ENCODE measurements around the gene NECTIN1.

Gene NECTIN1, protein sequence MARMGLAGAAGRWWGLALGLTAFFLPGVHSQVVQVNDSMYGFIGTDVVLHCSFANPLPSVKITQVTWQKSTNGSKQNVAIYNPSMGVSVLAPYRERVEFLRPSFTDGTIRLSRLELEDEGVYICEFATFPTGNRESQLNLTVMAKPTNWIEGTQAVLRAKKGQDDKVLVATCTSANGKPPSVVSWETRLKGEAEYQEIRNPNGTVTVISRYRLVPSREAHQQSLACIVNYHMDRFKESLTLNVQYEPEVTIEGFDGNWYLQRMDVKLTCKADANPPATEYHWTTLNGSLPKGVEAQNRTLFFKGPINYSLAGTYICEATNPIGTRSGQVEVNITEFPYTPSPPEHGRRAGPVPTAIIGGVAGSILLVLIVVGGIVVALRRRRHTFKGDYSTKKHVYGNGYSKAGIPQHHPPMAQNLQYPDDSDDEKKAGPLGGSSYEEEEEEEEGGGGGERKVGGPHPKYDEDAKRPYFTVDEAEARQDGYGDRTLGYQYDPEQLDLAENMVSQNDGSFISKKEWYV

DNA sequence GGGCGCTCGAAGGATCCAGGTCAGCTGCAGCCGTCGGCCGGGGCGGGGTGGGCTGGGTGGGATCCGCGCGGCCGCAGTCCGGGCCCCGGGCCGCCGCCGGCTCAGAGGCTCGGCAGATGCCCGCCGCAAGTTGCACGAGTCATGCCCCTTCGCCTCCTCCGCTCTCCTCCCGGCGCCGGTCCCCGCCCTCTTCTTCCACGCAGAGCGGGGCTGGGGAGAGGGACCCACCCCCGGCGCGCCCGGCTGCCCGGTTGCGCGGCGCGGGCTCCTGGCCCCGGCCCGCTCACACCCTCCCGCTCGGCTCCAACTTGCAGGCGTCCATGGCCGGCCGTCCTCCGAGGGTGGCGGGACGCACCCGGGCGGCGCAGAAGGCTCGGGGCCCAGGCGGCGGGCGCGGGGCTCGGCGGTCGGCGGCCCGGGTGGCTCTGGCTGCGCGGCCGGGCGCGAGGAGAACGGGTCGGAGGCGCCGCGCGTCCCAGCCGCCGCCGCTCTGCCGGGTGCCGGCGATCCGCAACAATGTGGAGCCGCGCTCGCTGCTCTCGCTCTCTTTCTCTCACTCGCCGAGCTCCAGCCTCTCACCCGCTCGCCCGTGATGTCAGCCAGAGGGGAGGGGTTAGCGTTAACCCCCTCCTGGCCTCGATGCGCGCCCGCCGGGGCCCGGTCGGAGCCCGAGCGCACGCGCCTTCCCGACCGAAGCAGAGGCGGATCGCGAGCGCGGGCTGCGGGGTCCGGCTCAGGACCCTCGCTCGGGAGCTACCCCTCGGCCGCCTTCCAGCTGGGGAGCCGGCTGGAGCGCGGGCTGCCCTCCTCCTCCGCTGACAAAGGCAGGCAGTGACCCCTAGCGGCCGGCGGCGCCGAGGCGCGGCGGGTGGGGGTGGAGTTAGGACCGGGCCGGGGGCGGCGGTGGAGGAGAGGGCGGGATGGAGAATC lies at the start of gene NECTIN1:
Gene NECTIN1, minus strand, starts transcription at position 550 of the 930 bp plus-strand sequence. CDS start 647 bp downstream, outside the sequence.
- TF ChIP-seq MAX (IDR thresholded peaks at IDR 0.05; ENCODE audit: low read depth, low read length) (no peak; the same call in 1 of the 2 replicates), POLR2A (IDR thresholded peaks at IDR 0.05; ENCODE audit: extremely low read depth, insufficient read length) (peak; percentile 53), MYC (IDR thresholded peaks at IDR 0.05; ENCODE audit: low read depth, low read length) (no peak)
- TF ChIP-seq, protein P1, sequence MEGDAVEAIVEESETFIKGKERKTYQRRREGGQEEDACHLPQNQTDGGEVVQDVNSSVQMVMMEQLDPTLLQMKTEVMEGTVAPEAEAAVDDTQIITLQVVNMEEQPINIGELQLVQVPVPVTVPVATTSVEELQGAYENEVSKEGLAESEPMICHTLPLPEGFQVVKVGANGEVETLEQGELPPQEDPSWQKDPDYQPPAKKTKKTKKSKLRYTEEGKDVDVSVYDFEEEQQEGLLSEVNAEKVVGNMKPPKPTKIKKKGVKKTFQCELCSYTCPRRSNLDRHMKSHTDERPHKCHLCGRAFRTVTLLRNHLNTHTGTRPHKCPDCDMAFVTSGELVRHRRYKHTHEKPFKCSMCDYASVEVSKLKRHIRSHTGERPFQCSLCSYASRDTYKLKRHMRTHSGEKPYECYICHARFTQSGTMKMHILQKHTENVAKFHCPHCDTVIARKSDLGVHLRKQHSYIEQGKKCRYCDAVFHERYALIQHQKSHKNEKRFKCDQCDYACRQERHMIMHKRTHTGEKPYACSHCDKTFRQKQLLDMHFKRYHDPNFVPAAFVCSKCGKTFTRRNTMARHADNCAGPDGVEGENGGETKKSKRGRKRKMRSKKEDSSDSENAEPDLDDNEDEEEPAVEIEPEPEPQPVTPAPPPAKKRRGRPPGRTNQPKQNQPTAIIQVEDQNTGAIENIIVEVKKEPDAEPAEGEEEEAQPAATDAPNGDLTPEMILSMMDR (IDR thresholded peaks at IDR 0.05; ENCODE audit: low read depth, low read length), result peak; percentile 74
- peak; percentile 91 for DNase-seq (ENCODE audit: low read depth)
- H3K4me3 ChIP-seq (ENCODE audit: low read depth, low read length), result peak within 1 kb of the TSS; percentile 79

DNA sequence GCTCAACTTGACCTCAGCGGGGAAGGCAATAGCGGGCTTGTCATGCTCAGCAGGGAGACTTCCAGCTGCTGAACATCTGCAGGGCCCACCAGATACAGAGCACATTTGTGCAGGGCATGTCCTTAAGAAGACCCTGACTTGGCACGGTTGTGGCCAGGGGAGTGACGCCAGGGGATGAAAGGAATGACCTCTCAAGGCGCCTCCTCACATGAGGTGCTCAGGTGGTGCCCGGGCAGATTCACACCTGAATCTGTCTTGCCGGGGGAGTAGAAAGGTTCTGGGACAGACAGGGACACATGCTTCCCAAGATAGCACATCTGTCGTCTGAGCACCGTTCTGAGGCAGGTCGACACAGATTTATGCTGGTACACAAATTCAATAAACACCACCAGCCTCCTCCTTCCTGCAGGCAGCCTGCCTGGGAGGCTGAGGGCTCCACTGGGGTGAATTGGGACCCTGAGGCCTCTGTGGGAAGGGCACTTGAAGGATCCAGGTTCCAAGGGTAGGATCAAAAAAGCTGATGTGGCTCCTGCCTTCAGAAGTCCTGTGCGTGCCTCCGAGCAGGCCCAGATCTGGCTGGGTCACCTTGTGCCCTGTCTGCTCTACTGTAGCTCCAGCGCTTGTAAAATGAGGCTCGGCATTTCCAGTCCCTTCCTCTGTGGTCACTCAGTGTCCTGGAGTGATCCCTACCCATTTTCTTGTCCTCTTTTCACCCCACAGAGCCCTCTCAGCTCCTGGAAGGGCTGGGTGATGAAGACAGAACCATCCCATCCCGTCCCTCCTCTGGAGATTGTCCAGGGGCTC lies 49.6 kb upstream of the NECTIN1 start:
- DNase-seq (ENCODE audit: low read depth), result no peak
- no peak overlapping the region for H3K4me3 ChIP-seq (ENCODE audit: low read depth, low read length)
- TF ChIP-seq POLR2A (IDR thresholded peaks at IDR 0.05; ENCODE audit: extremely low read depth, insufficient read length) (no peak), MAX (IDR thresholded peaks at IDR 0.05; ENCODE audit: low read depth, low read length) (no peak), MYC (IDR thresholded peaks at IDR 0.05; ENCODE audit: low read depth, low read length) (no peak)
- TF ChIP-seq, protein P1 (IDR thresholded peaks at IDR 0.05; ENCODE audit: low read depth, low read length), result no peak

GRCh38 chr11:119777940-119778339 lies 48.9 kb upstream of the NECTIN1 start:
- no peak for DNase-seq (ENCODE audit: low read depth)
- no peak for TF ChIP-seq MAX (IDR thresholded peaks at IDR 0.05; ENCODE audit: low read depth, low read length)
- TF ChIP-seq, protein P1 (IDR thresholded peaks at IDR 0.05; ENCODE audit: low read depth, low read length), result no peak
- TF ChIP-seq MYC (IDR thresholded peaks at IDR 0.05; ENCODE audit: low read depth, low read length), result no peak
- no peak for TF ChIP-seq POLR2A (IDR thresholded peaks at IDR 0.05; ENCODE audit: extremely low read depth, insufficient read length)
- H3K4me3 ChIP-seq (ENCODE audit: low read depth, low read length), result no peak overlapping the region

- no peak for DNase-seq (ENCODE audit: low read depth)
- TF ChIP-seq MAX (IDR thresholded peaks at IDR 0.05; ENCODE audit: low read depth, low read length) (no peak), POLR2A (IDR thresholded peaks at IDR 0.05; ENCODE audit: extremely low read depth, insufficient read length) (no peak), MYC (IDR thresholded peaks at IDR 0.05; ENCODE audit: low read depth, low read length) (no peak)
- TF ChIP-seq, protein P1 (IDR thresholded peaks at IDR 0.05; ENCODE audit: low read depth, low read length), result no peak
- no peak overlapping the region for H3K4me3 ChIP-seq (ENCODE audit: low read depth, low read length)
Observed at GRCh38 chr11:119776651-119777050, 47.7 kb upstream of the NECTIN1 start.
